Stimulated activated naive B cell treated with anti-CD40 and anti-IgM and Interleukin-4, amounts not matched to agents 10 μg/mL and 1 μg/mL and 100 μg/mL, for 72 hours (primary cell): ENCODE measurements around the gene ABLIM3.
A peak's percentile ranks its signal among the peaks of the same experiment; 100 is the strongest.
"Not testable (repeated sequence)": the region's sequence is repeated elsewhere in the genome, so short reads cannot be mapped to it uniquely, and the experiment has no call there.

ENCODE experiments used
- ATAC-seq, 2 donors: fragments of 150-1000 bp; cut with Tn5 transposase; replicated peaks; 2 replicates each; pipeline ENCODE4 v1.10.0; 2021; ENCODE audit warnings: moderate library complexity in 1 of 2
- DNase-seq: peaks from one replicate; pipeline ENCODE4 v3.0.0; 2021
- H3K27ac Mint-ChIP-seq: one replicate; pipeline ENCODE4 v1.8.0; 2022; ENCODE audit warnings: mild to moderate bottlenecking, mixed read lengths
- H3K27me3 Mint-ChIP-seq, 2 donors: one replicate each; pipeline ENCODE4 v1.8.0; 2022; ENCODE audit warnings: mixed read lengths in 2 of 2
- H3K36me3 Mint-ChIP-seq, 2 donors: one replicate each; pipeline ENCODE4 v1.8.0; 2022; ENCODE audit warnings: mixed read lengths in 2 of 2, mild to moderate bottlenecking in 1 of 2
- H3K4me1 Mint-ChIP-seq, 2 donors: one replicate each; pipeline ENCODE4 v1.8.0; 2022; ENCODE audit warnings: mixed read lengths in 2 of 2, mild to moderate bottlenecking in 1 of 2
- H3K4me3 Mint-ChIP-seq, 2 donors: one replicate each; pipeline ENCODE4 v1.8.0; 2022; ENCODE audit warnings: mild to moderate bottlenecking in 2 of 2, mixed read lengths in 2 of 2, moderate library complexity in 1 of 2
- H3K9me3 Mint-ChIP-seq, 2 donors: one replicate each; pipeline ENCODE4 v1.8.0; 2022; ENCODE audit warnings: mixed read lengths in 2 of 2, mild to moderate bottlenecking in 1 of 2

The ABLIM3 gene

GRCh38 chr5:149177339-149177843 lies 36.1 kb downstream of the ABLIM3 start:
- Mint-ChIP-seq H3K4me1 (no peaks in the 10 kb centered on the region), H3K36me3 (no peaks in the 10 kb centered on the region), H3K27ac (no peak overlapping the region), H3K27me3 (peaks cover 20 to 24% of the 10 kb centered on the region in 2 donors), H3K4me3 (no peak overlapping the region), H3K9me3 (no peaks in the 10 kb centered on the region)
- ATAC-seq (no peak), DNase-seq (no peak)

GRCh38 chr5:149177911-149178565 lies 36.7 kb downstream of the ABLIM3 start:
- Mint-ChIP-seq H3K36me3 (no peaks in the 10 kb centered on the region), H3K4me1 (no peaks in the 10 kb centered on the region), H3K27ac (no peak overlapping the region), H3K4me3 (no peak overlapping the region), H3K27me3 (peaks cover 20 to 25% of the 10 kb centered on the region in 2 donors), H3K9me3 (no peaks in the 10 kb centered on the region)
- ATAC-seq = no peak
- DNase-seq = no peak

DNA sequence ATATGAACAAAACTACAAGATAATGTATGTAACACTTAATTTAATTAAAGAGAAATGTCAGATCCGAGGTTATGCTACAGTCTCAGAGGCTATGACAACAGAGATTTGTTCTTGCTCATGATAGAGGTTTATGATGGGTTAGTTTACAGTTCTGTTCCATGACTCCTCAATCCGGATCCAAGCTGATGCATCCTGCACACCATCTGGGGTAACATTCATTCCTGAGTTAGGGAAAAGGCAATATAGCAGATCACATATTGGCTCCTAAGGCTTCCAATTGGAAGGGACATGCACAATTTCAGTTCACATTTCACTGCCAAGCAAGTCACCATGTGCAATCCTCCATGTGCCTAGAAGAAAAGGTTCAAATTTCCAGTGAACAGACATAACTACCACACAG lies 40.4 kb downstream of the ABLIM3 start:
- Mint-ChIP-seq H3K4me1 (no peaks in the 10 kb centered on the region), H3K4me3 (no peak overlapping the region), H3K27me3 (peaks cover 32 to 48% of the 10 kb centered on the region in 2 donors), H3K36me3 (no peaks in the 10 kb centered on the region), H3K9me3 (no peaks in the 10 kb centered on the region), H3K27ac (no peak overlapping the region)
- ATAC-seq (no peak), DNase-seq (no peak)

- no peaks in the 10 kb centered on the region for H3K36me3 Mint-ChIP-seq
- no peaks in the 10 kb centered on the region for H3K9me3 Mint-ChIP-seq
- H3K27ac Mint-ChIP-seq = no peak overlapping the region
- peaks cover 30 to 47% of the 10 kb centered on the region in 2 donors for H3K27me3 Mint-ChIP-seq
- ATAC-seq (no peak), DNase-seq (no peak)
- H3K4me1 Mint-ChIP-seq = no peaks in the 10 kb centered on the region
- H3K4me3 Mint-ChIP-seq = no peak overlapping the region
Measured at GRCh38 chr5:149182241-149182640, 40.9 kb downstream of the ABLIM3 start.

DNA sequence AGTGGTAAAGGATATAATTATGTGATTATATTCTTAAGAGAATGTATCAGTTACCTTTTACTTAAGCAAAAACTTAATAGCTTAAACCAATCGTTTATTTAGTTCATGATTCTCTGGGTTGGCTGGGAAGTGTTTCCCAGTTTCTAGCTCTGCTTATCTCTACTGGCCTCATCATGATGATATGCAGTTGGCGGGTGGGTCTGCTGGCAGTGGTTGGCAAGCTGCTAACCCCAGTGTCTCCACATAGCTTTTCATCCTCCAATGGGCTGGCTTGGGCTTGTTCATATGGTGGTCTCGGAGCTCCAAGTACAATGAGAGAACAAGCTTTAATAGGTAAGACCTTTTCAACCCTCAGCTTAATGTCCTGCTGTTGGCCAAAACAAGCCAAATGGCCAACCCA lies 43.8 kb downstream of the ABLIM3 start:
- H3K27me3 Mint-ChIP-seq = peaks cover 23 to 36% of the 10 kb centered on the region in 2 donors
- no peaks in the 10 kb centered on the region for H3K36me3 Mint-ChIP-seq
- H3K4me3 Mint-ChIP-seq = no peak overlapping the region
- H3K9me3 Mint-ChIP-seq = no peaks in the 10 kb centered on the region
- H3K4me1 Mint-ChIP-seq = no peaks in the 10 kb centered on the region
- no peak overlapping the region for H3K27ac Mint-ChIP-seq
- DNase-seq (no peak), ATAC-seq (no peak)

- Mint-ChIP-seq H3K36me3 (no peaks in the 10 kb centered on the region), H3K27ac (no peak overlapping the region), H3K4me3 (no peak overlapping the region), H3K9me3 (no peaks in the 10 kb centered on the region), H3K27me3 (peaks cover 24 to 38% of the 10 kb centered on the region in 2 donors), H3K4me1 (no peaks in the 10 kb centered on the region)
- no peak for ATAC-seq
- DNase-seq = no peak
Measured at GRCh38 chr5:149186506-149186905, 45.2 kb downstream of the ABLIM3 start.

GRCh38 chr5:149187617-149188016 lies 46.3 kb downstream of the ABLIM3 start:
- not testable (repeated sequence) for H3K9me3 Mint-ChIP-seq, DNase-seq, H3K4me3 Mint-ChIP-seq, H3K27ac Mint-ChIP-seq, H3K4me1 Mint-ChIP-seq, H3K36me3 Mint-ChIP-seq, ATAC-seq
- peaks cover 24 to 37% of the 10 kb centered on the region in 2 donors for H3K27me3 Mint-ChIP-seq

- Mint-ChIP-seq H3K27ac (no peak overlapping the region), H3K4me3 (no peak overlapping the region), H3K27me3 (peaks cover 24 to 29% of the 10 kb centered on the region in 2 donors), H3K9me3 (no peaks in the 10 kb centered on the region), H3K4me1 (no peaks in the 10 kb centered on the region), H3K36me3 (no peaks in the 10 kb centered on the region)
- DNase-seq = no peak
- no peak for ATAC-seq
Measured at GRCh38 chr5:149188383-149188782, 47.1 kb downstream of the ABLIM3 start.

DNA sequence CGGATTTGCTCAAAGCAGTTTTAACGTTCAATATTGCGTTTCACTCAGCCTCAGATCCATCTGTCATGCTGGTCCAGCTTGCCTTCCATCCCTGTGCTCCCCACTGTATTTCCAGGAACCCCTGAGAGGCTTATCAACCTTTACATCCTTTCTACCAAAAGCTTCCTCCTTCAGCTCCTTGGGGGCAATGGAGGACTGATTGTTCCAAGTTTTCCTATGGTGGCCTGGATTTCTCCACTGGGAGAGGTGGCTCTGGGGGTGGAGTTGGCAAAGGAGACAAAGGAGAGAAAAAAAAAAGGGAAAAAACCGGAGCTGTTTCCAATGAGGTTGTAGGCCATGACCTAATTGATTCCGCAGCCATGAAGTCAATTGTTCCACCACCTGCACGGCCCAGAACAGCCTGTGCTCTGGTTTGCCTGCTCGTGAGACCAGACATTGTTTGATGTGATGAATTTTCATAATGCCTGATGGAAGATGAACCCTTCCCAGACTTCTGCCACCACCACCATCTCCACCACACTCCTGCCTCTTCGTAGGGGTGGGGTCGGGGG lies 54.1 kb downstream of the ABLIM3 start:
- ATAC-seq (no peak), DNase-seq (no peak)
- H3K9me3 Mint-ChIP-seq = no peaks in the 10 kb centered on the region
- H3K27ac Mint-ChIP-seq = no peak overlapping the region
- no peak overlapping the region for H3K4me3 Mint-ChIP-seq
- H3K4me1 Mint-ChIP-seq = no peaks in the 10 kb centered on the region
- H3K27me3 Mint-ChIP-seq = no peaks in the 10 kb centered on the region
- no peaks in the 10 kb centered on the region for H3K36me3 Mint-ChIP-seq

DNA sequence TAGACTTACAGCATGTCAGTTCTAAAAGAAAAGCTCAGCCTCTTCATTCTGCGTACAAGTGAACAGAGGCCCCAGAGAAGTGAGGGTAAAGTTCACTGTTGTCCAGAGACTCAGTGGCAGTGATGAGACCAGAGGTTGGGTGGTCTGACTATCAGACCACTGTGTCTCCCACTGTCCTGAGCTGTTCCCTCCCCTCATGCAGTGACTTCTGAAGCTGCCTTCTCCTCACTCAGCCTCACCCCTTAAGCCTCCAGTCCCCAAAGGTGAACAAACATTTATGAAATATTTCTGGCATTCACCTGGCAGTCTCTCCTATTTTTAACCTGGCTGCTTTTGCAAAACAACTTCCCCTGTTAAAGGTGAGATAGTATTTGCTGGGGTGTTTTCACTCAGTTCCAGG lies 54.7 kb downstream of the ABLIM3 start:
- H3K4me3 Mint-ChIP-seq = no peak overlapping the region
- DNase-seq (no peak), ATAC-seq (no peak)
- H3K27me3 Mint-ChIP-seq = no peaks in the 10 kb centered on the region
- no peaks in the 10 kb centered on the region for H3K36me3 Mint-ChIP-seq
- no peak overlapping the region for H3K27ac Mint-ChIP-seq
- no peaks in the 10 kb centered on the region for H3K4me1 Mint-ChIP-seq
- H3K9me3 Mint-ChIP-seq = no peaks in the 10 kb centered on the region

DNA sequence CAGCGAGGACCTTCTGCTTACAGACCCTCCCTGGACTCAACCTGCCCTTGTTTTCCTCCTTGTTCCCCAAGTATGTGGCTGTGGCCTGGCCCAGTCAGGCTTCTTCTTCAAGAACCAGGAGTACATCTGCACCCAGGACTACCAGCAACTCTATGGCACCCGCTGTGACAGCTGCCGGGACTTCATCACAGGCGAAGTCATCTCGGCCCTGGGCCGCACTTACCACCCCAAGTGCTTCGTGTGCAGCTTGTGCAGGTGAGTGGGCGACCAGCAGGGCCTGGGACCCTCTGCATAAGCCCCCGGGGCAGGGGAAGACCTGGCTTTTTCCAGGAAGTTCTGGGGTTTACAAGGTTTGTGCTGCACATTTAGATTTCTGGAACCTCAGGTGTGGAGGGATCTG lies 56.9 kb downstream of the ABLIM3 start:
- H3K4me1 Mint-ChIP-seq = no peaks in the 10 kb centered on the region

DNA sequence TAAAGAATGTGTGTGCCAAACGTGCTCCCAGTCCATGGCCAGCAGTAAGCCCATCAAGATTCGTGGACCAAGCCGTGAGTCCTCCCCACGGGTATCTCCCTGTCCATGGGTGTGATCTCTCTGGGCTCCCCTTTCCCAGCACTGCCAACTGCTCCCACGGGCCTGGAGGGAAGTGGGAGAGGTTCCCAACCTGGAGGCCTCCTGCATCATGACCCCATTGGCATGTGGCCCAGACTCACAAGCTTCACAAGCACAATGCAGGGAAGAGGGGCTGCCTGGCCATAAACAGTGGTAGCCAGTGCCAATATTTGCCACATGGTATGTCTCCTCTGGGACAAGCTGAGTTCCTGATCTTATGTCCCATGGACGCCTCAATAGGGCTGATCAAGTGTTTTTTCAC lies 59.1 kb downstream of the ABLIM3 start:
- no peaks in the 10 kb centered on the region for H3K9me3 Mint-ChIP-seq

More for the DNA sequence above, 56.9 kb downstream of the ABLIM3 start:
- Mint-ChIP-seq H3K9me3 (no peaks in the 10 kb centered on the region), H3K27ac (no peak overlapping the region), H3K27me3 (no peaks in the 10 kb centered on the region), H3K4me3 (no peak overlapping the region), H3K36me3 (no peaks in the 10 kb centered on the region)
- no peak for ATAC-seq
- no peak for DNase-seq

DNA sequence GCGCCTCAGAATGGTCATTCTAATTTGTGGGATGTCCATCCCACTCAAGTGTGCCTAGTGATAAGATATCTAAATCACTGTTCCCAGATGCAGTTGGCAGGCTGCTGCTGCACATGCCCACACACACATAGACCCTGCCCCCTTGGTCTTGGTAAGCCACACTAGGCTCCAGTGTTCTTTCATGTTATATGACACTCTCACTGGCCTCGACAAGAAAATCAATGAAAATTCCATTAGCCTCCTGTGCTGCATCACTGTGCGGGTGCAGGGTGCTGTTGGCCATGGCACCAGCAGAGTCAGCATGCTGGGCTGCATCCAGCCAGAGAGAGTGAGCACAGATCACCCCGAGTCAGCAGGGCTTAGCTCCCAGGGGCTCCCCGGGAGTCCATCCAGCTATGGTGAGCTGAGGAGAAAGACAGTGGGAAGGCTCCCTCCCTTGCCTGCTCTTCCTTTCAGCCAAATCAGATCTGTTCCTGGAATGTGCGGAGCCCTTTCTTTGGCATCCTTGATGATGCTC lies 59.9 kb downstream of the ABLIM3 start:
- no peaks in the 10 kb centered on the region for H3K27me3 Mint-ChIP-seq
- peak in 1 of 2 donors; percentile 16 for ATAC-seq
- no peak overlapping the region for H3K4me3 Mint-ChIP-seq
- no peak for DNase-seq
- H3K27ac Mint-ChIP-seq = no peak overlapping the region
- H3K36me3 Mint-ChIP-seq = no peaks in the 10 kb centered on the region
- H3K9me3 Mint-ChIP-seq = no peaks in the 10 kb centered on the region
- no peaks in the 10 kb centered on the region for H3K4me1 Mint-ChIP-seq

More for the DNA sequence above, 59.1 kb downstream of the ABLIM3 start:
- ATAC-seq (no peak), DNase-seq (no peak)
- no peaks in the 10 kb centered on the region for H3K36me3 Mint-ChIP-seq
- no peaks in the 10 kb centered on the region for H3K27me3 Mint-ChIP-seq
- H3K4me3 Mint-ChIP-seq = no peak overlapping the region
- no peak overlapping the region for H3K27ac Mint-ChIP-seq
- no peaks in the 10 kb centered on the region for H3K4me1 Mint-ChIP-seq

DNA sequence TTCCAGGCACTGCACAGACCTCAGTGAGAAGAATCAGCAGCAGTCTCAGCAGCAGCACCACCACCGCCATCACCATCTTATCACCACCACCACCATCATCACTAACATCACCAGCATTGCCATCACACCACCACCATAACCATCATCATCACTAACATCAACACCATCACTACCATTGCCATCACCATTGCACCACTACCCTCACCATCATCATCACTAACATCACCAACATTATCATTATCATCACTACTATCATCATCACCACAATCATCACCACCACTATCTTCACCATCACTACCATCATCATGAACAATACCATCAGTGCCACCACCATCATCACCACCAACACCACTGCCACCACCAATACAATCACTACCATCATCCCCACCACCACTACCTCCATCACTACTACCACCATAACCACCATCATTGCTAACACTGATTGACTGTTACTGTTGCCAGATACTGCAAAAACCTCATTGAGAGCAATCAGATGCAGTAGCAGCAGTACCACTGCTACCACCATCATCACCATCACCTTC lies 61.7 kb downstream of the ABLIM3 start:
- no peaks in the 10 kb centered on the region for H3K27me3 Mint-ChIP-seq
- ATAC-seq (no peak), DNase-seq (no peak)
- no peaks in the 10 kb centered on the region for H3K4me1 Mint-ChIP-seq
- H3K36me3 Mint-ChIP-seq = no peaks in the 10 kb centered on the region
- H3K9me3 Mint-ChIP-seq = no peaks in the 10 kb centered on the region
- H3K27ac Mint-ChIP-seq = no peak overlapping the region
- no peak overlapping the region for H3K4me3 Mint-ChIP-seq

GRCh38 chr5:149203921-149204441 lies 62.7 kb downstream of the ABLIM3 start:
- H3K27ac Mint-ChIP-seq = no peak overlapping the region
- no peaks in the 10 kb centered on the region for H3K9me3 Mint-ChIP-seq
- H3K36me3 Mint-ChIP-seq = no peaks in the 10 kb centered on the region
- DNase-seq (no peak), ATAC-seq (no peak)
- H3K27me3 Mint-ChIP-seq = no peaks in the 10 kb centered on the region
- H3K4me1 Mint-ChIP-seq = no peaks in the 10 kb centered on the region
- no peak overlapping the region for H3K4me3 Mint-ChIP-seq
